HEK293T (cell line): ENCODE data around the gene SUSD6.
"Not testable (repeated sequence)": the region's sequence is repeated elsewhere in the genome, so short reads cannot be mapped to it uniquely, and the experiment has no call there.

Source experiments
- CTCF ChIA-PET: fragments of 350-600 bp; formaldehyde crosslinking; extraction: SDS; loops from one replicate; lab custom pipeline; 2021; ENCODE audit warnings: antibody characterized with exemption, inconsistent platforms; lab: Yijun Ruan, JAX
- POLR2A ChIA-PET: fragments of 350-600 bp; formaldehyde crosslinking; extraction: SDS; loops from one replicate; lab custom pipeline; 2020; ENCODE audit warnings: antibody characterized with exemption, inconsistent platforms; lab: Yijun Ruan, JAX
- DNase-seq: peaks from one replicate; pipeline ENCODE4 v3.0.0; 2012; ENCODE audit warnings: mixed read lengths; ENCODE audit errors: extremely low spot score
- ARNT ChIP-seq: fragments of 450-650 bp; IDR thresholded peaks from 2 replicates; pipeline ENCODE4 v1.6.1; 2017; ENCODE audit warnings: mild to moderate bottlenecking
- BHLHE40 ChIP-seq: fragments of 450-650 bp; IDR thresholded peaks from 2 replicates; pipeline ENCODE4 v1.6.1; 2016; ENCODE audit warnings: mild to moderate bottlenecking, moderate library complexity, borderline replicate concordance
- CTBP1 ChIP-seq: fragments of 450-650 bp; IDR thresholded peaks from 2 replicates; pipeline ENCODE4 v1.6.1; 2016; ENCODE audit warnings: borderline replicate concordance
- ELF4 ChIP-seq: fragments of 450-650 bp; IDR thresholded peaks from 2 replicates; pipeline ENCODE4 v1.6.1; 2017; ENCODE audit warnings: antibody characterized with exemption
- FOXA1 ChIP-seq: fragments of 450-650 bp; IDR thresholded peaks from 2 replicates; pipeline ENCODE4 v1.6.1; 2016; ENCODE audit warnings: mild to moderate bottlenecking
- FOXK2 ChIP-seq: fragments of 450-650 bp; IDR thresholded peaks from 2 replicates; pipeline ENCODE4 v1.6.1; 2016; ENCODE audit warnings: mild to moderate bottlenecking
- FOXM1 ChIP-seq: fragments of 450-650 bp; IDR thresholded peaks from 2 replicates; pipeline ENCODE4 v1.6.1; 2017; ENCODE audit warnings: mild to moderate bottlenecking, borderline replicate concordance
- HDGF ChIP-seq: fragments of 450-650 bp; IDR thresholded peaks from 2 replicates; pipeline ENCODE4 v1.6.1; 2017; ENCODE audit warnings: antibody characterized with exemption, borderline replicate concordance
- L3MBTL2 ChIP-seq: fragments of 450-650 bp; conservative IDR thresholded peaks from 2 replicates; pipeline ENCODE4 v1.6.1; 2016; ENCODE audit warnings: mild to moderate bottlenecking
- LEF1 ChIP-seq: fragments of 450-650 bp; IDR thresholded peaks from 2 replicates; pipeline ENCODE4 v1.6.1; 2017; ENCODE audit warnings: mild to moderate bottlenecking, borderline replicate concordance
- NFRKB ChIP-seq: fragments of 450-650 bp; IDR thresholded peaks from 2 replicates; pipeline ENCODE4 v1.6.1; 2016; ENCODE audit warnings: mild to moderate bottlenecking, moderate library complexity
- SP1 ChIP-seq: fragments of 450-650 bp; IDR thresholded peaks from 2 replicates; pipeline ENCODE4 v1.6.1; 2017
- SUZ12 ChIP-seq: fragments of 450-650 bp; IDR thresholded peaks from 2 replicates; pipeline ENCODE4 v1.6.1; 2016; ENCODE audit warnings: mild to moderate bottlenecking
- TARDBP ChIP-seq: fragments of 450-650 bp; IDR thresholded peaks from 2 replicates; pipeline ENCODE4 v1.6.1; 2016
- ZNF384 ChIP-seq: fragments of 450-650 bp; IDR thresholded peaks from 2 replicates; pipeline ENCODE4 v1.6.1; 2016
- TF ChIP-seq, protein P1 (sequence below): fragments of 450-650 bp; IDR thresholded peaks from 2 replicates; pipeline ENCODE4 v1.6.1; 2016

The SUSD6 gene

DNA sequence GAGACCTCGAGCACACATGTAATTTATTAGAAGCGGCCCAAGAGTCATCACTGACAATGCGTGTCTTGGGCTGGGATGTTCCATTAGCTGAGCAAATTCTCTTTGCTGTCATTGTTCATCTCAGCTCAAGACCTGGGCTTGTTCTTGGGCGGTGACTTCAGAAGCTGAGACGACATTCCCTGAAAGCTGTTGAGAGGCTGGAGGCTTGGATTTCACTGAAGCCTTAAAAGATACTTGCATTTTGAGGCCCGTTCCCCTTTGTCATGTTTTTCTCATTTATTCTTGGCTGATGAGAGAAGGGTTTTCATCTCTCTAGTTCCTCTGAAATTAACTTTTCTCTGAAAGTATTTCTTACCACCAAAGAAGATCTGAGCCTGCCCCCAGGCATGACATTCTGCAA lies 16.6 kb upstream of the SUSD6 start:
- ChIA-PET POLR2A (no interaction called here), CTCF (interaction anchor here (0.7 to 1.0 kb wide), 2 partner anchors 10 to 11 kb away, joined by 3 to 5 read pairs; no protein-coding TSS in a partner anchor)

GRCh38 chr14:69595336-69595735 lies 16.1 kb upstream of the SUSD6 start:
- DNase-seq, result no peak
- TF ChIP-seq HDGF (no peak), SP1 (no peak), BHLHE40 (no peak), FOXM1 (no peak)
- ChIA-PET POLR2A (no interaction called here), CTCF (interaction anchor here (1.0 kb wide), 1 partner anchor 11 kb away, joined by 5 read pairs; no protein-coding TSS in a partner anchor)

More for the DNA sequence above, 16.6 kb upstream of the SUSD6 start:
- DNase-seq, result no peak
- no peak for TF ChIP-seq L3MBTL2
- TF ChIP-seq BHLHE40, result no peak
- TF ChIP-seq SUZ12, result no peak
- TF ChIP-seq ELF4, result no peak
- TF ChIP-seq CTBP1, result no peak
- no peak for TF ChIP-seq LEF1
- TF ChIP-seq HDGF, result no peak
- no peak for TF ChIP-seq ARNT
- TF ChIP-seq FOXM1, result no peak
- TF ChIP-seq FOXA1, result no peak
- TF ChIP-seq TARDBP, result no peak
- no peak for TF ChIP-seq FOXK2
- no peak for TF ChIP-seq SP1
- TF ChIP-seq ZNF384, result no peak
- TF ChIP-seq, protein P1, sequence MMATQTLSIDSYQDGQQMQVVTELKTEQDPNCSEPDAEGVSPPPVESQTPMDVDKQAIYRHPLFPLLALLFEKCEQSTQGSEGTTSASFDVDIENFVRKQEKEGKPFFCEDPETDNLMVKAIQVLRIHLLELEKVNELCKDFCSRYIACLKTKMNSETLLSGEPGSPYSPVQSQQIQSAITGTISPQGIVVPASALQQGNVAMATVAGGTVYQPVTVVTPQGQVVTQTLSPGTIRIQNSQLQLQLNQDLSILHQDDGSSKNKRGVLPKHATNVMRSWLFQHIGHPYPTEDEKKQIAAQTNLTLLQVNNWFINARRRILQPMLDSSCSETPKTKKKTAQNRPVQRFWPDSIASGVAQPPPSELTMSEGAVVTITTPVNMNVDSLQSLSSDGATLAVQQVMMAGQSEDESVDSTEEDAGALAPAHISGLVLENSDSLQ, result no peak
- TF ChIP-seq NFRKB, result no peak

- DNase-seq, POLR2A ChIA-PET: not testable (repeated sequence)
- CTCF ChIA-PET, result interaction anchor here (0.7 to 1.4 kb wide), 3 partner anchors 15 to 120 kb away, joined by 3 to 5 read pairs (median 3); no protein-coding TSS in a partner anchor
Measured at GRCh38 chr14:69599431-69599830, 12.0 kb upstream of the SUSD6 start.

DNA sequence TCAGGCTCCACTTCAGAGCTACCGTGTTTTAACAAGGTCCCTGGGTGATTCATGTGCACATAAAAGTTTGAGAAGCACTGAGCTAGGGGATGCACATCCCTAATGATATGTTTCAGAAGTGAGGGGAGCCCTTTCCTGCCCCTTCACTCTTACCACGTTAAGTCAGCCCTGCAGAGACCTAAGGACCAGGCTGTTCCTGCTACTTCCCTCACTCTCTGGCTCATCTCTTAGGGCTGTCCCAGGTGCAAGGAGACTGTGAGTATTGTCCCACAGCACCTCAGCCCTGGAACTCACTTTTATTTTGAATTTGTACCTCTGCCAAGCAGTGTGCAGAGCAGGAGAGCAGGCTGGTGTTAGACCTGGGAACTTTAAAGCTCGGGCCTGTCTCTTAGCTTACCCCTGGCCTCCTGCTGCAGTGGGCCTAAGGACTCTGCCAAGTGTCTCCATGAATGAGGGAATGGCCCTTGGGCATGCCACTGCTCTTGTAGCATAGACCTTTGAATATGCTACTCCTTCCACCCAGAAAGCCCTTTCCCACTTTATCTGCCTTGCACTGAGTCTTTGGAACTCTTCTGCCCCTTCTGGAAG lies 11.0 kb upstream of the SUSD6 start:
- POLR2A ChIA-PET, result interaction anchor here (1.3 kb wide), 1 partner anchor 11 kb away, joined by 4 read pairs; the partner anchor contains the start of gene SUSD6
- DNase-seq, result no peak
- TF ChIP-seq, protein P1, result no peak
- TF ChIP-seq FOXK2 (no peak), ELF4 (no peak), HDGF (no peak), TARDBP (no peak), BHLHE40 (no peak), L3MBTL2 (no peak), LEF1 (no peak), SUZ12 (no peak), FOXM1 (no peak), ARNT (no peak), SP1 (no peak), NFRKB (no peak), CTBP1 (no peak)
- CTCF ChIA-PET, result interaction anchor here (1.4 kb wide), 1 partner anchor 16 kb away, joined by 5 read pairs; no protein-coding TSS in a partner anchor

DNA sequence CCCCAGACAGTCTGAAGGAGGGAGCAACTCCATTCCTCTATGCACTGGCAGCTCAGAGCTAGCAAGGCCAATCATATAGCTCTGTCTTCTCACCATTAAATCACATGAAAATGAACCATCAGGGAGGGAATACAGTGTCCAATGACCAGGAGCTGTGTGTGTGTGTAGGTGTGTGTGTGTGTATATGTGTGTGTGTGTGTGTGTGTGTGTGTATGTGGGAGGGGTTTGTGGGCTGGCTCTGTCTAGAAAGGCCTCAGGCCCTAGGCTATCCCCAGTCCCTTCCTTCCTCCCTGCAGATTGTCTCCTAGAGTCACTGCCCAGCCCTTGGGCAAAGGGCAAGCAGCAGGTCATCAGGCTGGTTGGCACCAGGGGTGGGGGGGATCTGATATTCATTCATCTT lies 5.7 kb upstream of the SUSD6 start:
- TF ChIP-seq HDGF (no peak), FOXM1 (no peak), FOXA1 (no peak), LEF1 (no peak), NFRKB (no peak)
- ChIA-PET POLR2A (interaction anchor here (0.7 kb wide), 1 partner anchor 161 kb away, joined by 3 read pairs; the partner anchor contains the start of gene SRSF5), CTCF (interaction anchor here (1.0 to 1.1 kb wide), 2 partner anchors 21 to 122 kb away, joined by 3 read pairs; no protein-coding TSS in a partner anchor)
- DNase-seq, result no peak

GRCh38 chr14:69606258-69607184 lies 4.9 kb upstream of the SUSD6 start:
- CTCF ChIA-PET, result interaction anchor here (0.7 to 1.1 kb wide), 2 partner anchors 18 to 22 kb away, joined by 3 to 8 read pairs; no protein-coding TSS in a partner anchor
- POLR2A ChIA-PET, result no interaction called here
- TF ChIP-seq SUZ12 (no peak), FOXM1 (no peak)

More at GRCh38 chr14:69606258-69607184, 4.9 kb upstream of the SUSD6 start:
- no peak for DNase-seq
